HG03442 (cell line): Measurements from ENCODE around the gene DNAJC10.

ENCODE experiments used
- ATAC-seq: cut with Tn5 transposase; IDR thresholded peaks from one replicate; pipeline ENCODE4 v1.9.1; 2021; ENCODE audit warnings: mild to moderate bottlenecking, moderate library complexity; ENCODE audit not compliant: unreplicated experiment

DNAJC10 gene

DNA sequence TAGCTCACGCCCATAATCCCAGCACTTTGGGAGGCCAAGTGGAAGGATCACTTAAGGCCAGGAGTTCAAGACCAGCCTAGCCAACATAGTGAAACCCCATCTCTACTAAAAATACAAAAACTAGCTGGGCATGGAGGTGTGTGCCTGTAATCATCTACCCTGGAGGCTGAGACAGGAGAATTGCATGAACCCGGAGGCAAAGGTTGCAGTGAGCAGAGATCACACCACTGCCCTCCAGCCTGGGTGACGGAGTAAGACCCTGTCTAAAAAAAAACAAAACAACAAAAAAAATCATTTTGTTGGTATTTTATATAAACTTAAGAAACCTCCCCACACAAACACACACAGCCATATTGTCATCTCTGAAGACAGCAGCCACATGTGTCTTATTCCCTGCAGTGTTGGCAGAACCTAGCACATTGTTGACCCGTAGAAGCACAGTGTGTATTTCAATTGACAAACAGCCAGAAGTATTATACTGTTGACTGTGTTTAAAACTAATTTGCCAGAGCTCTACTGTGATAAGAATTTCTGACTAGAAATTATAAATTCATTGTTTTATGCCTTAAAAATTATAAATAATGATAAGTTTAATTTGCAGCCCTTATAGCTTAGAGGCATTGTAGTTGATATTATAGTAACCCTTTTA is 68.1 kb downstream of the DNAJC10 start:
- no peak for ATAC-seq

DNA sequence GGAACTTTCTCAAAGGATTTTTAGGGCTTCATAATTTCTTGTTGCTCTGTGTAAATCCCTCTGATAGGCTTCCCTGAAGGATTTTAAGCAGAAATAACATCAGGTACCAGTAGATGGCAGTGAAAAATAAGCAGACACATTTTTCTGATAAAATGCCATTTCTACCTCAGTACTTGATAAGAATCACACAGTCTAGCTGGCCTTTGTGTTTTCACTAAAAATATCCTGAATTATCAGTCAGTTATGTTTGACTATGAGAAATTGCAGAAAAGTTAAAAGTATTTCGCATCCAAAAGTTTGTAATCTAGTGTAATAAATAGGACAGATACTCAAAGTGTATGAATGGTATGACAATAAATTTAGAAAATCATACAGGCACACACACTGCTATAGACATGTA is 68.7 kb downstream of the DNAJC10 start:
- ATAC-seq, result no peak

DNA sequence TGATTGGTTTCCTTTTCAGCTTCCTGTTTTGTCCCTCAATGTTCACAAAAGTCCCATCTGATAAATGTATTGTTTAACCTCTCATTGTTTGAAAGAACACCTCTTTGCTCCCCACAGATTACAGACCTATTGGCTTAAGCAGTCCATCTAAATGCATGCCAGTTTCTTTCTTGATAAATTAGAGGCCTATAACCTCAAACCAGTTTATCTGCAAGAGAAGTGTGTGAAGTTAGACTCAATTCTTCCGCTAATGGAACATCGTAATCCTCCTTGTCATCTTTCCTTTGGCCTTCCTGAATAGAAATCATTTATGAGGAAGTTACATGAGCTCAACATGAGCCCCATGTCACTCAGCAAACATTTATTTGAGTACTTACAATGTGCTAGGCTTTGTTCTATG is 76.4 kb downstream of the DNAJC10 start:
- ATAC-seq, result no peak

DNA sequence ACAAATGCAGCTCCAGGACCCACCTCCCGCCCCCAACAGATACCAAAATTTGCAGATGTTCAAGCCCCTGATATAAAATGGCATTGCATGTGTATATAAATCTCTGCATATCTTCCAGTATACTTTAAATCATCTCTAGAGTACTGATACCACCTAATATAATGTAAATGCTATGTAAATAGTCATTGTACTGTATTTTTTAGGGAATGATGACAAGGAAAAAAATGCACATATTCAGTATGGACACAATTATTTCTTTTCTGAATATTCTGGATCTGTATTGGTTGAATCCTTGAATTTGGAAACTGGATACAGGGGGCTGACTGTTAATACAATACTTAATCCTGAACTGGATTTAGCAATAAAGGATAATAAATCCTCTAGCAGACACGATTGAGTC is 82.7 kb downstream of the DNAJC10 start:
- ATAC-seq, result no peak

DNA sequence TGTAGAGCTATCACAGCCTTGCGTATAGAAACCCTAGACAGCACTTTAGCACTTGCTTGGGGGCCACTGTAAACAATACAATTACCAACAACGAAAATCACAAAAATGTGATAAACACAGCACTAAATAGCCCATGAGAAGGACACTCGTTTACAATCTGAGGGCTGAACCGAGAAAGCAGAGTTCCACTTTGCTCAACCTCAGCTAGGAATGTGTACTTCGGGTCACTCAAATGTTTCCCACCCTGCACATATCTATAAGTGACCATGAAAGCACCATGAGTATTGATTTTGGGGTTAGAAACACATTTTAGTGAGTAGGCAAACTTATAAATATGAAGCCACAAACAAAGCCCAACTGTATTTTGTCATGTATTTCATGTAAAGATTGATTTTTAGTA is 88.1 kb downstream of the DNAJC10 start:
- no peak for ATAC-seq

DNA sequence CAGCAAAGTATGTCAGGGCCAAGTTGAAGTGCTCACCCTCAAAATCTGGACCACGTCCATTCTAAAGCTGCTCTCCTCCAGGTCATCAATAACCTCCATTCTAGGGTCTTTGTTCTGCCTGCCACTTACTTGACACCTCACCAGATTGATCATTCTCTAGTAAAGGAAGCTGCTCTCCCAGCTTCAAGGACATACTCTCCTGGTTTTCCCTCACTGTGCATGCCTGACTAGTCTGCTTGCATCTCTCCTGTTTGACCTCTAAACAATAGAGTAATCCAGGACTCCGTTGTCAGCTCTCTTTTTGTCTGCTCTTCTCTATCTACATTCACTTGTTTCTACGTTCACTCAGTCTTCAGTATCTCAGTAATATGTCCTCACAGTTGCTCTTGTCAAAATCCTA is 91.3 kb downstream of the DNAJC10 start:
- ATAC-seq, result no peak

DNA sequence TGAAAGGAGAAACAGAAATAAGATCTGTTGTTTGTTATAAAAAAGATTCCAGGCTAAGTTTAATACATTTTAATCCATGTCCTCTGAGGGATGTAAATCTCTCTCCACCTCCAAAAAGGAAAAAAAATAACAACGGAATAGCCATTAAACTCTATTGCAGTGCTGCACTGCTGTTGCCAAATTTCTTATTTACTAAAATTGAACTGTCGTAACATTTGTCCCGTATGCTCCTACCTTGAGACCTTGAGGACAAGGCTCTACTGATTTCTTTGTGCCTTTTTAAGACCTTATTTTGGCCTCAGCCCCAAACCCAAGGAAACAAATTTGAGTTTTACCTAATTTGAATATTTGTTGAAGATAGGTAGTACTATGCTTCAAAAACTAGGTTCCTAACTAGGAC is 94.0 kb downstream of the DNAJC10 start:
- no peak for ATAC-seq

DNA sequence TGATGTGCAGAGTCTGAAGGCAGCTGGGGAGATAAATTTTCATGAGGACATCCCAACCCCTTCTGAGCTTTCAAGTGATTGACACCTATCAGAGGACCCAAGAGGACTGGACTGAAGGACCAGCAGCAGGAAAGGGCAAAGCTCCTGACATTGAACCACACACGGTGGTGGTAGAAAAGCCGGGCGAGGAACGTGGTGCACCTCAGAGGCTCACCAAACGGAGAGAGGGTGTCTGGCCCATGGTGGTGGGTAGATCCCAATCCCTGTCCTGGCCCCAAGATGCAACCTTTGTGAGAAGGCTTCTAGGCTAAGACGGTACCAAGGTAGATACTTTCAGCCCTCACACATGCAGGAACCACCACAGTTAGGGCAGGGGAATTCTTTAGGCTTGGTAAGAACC is 98.3 kb downstream of the DNAJC10 start:
- ATAC-seq, result no peak

DNA sequence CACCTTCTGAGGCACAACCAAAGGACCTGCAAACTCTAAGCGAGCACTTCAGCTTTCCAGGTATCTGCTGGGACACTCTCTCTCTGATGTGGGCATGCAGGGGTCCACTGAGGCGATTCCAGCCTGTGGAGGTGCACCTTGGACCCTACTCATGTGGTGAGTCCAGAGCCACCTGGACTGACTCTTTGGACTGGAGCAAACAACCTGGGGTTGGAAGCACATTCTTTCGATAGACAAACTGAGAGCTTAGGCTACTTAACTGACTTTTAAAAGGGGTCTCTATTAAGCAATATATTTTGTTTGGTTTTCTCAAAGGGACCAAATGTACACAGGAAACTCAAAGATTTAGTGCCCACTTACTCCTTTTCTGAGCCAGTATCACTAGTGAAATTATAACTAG is 98.7 kb downstream of the DNAJC10 start:
- ATAC-seq, result no peak

DNA sequence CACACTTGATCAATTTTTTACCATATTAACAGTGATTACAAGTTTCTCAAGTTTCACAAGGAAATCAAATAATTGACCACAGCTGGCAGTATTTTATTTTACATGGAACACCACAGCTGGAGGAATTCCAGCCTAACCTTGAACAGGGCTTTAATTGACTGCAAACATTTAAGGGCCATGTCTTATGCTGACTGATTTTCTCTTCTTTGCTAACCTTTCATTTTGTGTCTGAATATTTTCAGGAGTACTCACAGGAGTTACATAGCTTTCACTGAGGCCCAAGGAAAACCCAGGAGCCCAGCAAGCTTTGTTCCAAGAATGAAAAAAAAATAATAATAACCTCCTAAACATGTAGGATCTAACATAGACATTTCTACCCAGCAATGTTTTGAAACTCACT is 100.8 kb downstream of the DNAJC10 start:
- no peak for ATAC-seq

DNA sequence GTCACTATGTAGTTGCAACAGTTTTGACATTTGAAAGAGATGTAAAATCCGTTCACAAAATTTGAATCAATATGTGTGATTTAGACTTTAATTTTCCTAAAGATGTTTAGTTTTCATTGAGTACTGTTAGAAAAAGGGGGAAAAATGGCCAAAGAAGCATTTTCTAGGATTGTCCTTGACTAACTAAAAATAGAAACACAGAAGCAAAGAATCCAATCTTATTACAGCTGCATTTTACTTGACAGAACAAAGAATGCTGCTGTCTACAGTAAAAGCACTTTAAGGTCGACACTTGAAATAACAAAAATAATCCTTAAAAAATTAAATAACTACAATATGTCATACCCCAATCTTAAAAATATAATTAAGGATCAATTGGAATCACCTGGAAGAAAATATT is 101.5 kb downstream of the DNAJC10 start:
- no peak for ATAC-seq

DNA sequence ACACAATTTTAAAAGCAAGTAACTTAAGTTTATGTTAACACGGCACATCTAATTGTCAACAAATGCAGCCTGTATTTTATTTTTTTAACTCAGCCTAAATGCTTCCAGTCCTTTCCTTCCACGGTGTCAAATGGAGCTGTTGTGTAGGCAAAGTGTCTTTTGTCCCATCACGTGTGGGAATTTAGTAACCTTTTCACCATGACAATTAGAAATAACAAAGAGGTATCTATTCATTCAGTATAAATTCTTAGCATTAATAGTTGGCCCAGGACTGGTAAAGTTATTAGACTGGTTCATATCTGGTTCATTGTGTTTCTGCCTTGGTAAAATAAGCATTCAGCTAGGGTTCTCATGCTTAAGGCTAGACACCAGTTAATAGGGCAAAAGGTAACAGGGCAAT is 102.4 kb downstream of the DNAJC10 start:
- ATAC-seq, result no peak

DNA sequence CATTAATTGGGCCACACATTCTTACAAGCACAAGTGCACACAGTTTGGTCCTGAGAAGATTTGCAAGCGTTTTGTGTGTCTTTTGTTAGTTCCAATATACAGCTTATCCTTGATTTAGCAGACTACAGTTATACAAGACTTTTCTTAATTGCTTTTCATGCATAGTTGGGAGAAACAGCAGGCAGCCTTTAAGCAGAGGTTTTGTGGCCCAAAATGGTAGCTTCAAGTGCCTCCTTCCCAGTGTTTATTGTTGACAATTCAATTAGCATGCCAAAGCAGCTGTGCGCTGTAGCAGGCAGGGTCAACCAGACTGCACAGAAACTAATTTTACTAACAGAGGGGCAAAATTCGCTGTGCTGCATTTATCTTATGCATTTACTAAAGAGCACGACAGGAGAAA is 102.9 kb downstream of the DNAJC10 start:
- no peak for ATAC-seq

DNA sequence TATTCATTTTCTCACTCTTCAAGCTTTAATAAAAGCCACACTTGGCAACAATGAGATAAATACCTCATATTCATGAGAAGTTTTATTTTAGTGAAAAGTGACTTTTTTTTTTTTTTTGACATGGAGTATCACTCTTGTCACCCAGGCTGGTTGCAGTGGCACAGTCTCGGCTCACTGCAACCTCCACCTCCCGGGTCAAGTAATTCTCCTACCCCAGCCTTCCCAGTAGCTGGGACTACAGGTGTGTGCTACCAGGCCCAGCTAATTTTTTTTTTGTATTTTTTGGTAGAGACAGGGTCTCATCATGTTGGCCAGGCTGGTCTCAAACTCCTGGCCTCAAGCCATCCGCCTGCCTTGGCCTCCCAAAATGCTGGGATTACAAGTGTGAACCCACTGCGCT is 103.4 kb downstream of the DNAJC10 start:
- no peak for ATAC-seq

DNA sequence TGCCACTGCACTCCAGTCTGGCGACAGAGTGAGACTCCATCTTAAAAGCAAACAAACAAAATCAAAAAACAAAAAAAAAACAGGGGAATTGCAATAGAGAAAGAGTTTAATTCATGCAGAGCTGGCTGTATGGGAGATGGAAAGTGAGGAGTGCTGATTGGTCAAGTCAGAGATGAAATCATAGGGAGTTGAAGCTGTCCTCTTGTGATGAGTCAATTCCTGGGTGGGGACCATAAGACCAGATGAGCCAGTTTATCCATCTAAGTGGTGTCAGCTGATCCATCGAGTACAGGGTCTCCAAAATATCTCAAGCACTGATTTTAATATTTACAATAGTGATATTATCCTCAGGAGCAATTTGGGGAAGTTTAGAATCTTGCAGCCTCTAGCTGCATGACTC is 105.1 kb downstream of the DNAJC10 start:
- ATAC-seq, result no peak

DNA sequence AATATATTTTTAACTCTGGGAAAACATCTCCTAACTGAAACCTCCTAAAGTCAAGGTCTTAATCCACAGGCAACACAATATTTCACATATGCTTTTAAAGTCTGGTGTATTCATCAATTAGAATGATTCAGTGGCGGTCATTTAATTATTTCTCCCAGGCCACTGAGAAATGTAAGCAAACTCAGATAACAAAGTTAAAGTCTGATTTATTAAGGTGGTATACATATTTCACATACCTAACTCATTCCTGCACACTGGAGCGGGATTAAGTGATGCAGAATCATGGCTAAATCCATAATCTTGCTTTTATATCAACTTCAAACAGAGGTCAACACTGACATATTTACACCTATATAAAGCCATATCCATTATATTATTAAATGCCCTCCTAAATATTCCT is 106.7 kb downstream of the DNAJC10 start:
- ATAC-seq, result no peak

DNA sequence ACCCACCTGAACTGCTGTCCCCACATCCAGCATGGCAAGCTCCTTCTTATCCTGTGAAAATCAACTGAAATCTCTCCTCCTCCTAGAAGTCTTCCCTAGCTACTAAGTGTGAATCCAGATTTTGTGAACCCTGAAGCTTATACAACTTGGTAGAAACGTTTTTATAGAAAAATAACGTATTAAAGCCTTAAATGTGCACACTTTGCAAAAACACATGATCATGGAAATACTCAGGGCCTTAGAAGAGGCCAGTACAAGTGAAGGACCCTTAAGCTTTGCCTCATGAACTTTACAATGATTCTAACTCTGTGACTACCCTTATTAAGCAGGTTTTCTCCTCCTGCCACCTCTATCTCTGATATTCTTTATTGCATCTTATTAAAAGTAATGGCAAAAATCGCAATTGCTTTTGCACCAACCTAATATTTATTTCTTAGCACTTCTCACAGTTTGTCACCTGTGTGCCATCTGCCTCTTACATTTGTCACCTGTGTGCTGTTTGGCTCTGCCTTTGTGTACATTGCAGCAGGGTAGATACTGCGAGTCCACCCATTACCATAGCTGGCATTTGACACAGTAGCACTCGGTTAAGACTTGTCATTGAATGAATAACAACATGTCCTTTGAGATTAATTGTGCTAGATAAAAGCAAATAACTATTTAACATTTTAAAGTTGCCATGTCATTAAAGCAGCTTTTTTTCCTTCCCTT is 108.2 kb downstream of the DNAJC10 start:
- no peak for ATAC-seq

DNA sequence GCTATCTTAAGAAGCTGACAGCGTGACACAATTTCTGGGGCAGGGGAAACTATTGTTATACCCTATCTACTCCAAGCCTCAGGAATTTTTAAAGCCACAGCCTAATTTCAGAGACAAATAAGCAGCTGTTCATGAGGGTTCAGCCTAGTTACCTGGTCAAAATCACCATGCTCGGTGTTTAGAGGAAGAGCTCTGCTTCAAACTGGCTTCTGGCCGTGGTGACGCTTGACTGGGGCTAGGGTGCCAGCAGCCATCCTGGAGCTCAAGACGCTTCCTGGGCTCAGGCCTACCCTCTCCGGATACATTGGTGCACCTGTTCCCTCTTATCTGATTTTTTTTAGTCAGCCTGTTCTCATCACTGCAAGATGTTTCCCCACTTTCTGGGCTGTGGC is 108.7 kb downstream of the DNAJC10 start:
- no peak for ATAC-seq

DNA sequence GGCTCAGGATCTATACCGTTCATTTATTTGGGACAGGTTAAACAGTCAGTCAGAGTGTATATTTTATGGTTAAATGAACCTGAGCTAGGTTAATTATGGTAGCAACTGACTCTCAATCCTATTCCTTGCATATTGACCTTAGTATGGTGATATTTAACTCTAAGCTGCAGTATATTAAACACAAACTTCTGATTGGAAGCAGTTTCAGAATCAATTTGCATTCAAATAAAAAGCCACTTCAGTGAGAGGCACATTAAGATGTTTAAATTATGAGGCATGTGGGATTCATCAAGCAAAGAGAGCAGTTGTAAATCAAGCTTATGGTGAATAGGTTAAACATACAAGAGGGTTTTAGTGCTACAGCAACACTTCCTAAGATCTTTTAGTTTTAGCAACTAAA is 110.0 kb downstream of the DNAJC10 start:
- ATAC-seq, result no peak

DNA sequence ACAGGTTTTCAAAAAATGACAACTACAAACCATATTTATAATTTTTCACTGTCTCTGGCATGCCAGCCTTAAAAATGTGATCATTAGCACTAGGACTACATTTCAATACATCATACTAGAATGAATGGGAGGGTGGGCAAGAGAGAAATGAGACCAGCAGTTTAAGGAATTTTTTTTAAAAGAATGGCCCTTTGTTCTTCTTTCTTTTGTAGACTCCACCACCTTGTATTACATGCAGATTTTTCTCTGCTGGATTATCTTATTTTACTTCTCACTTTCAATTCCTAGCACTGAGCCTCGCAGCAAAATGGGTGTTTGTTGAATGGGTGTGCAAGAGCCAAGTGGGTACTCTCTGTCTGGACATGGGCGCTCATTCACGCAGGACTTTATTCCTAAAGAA is 110.4 kb downstream of the DNAJC10 start:
- no peak for ATAC-seq

DNA sequence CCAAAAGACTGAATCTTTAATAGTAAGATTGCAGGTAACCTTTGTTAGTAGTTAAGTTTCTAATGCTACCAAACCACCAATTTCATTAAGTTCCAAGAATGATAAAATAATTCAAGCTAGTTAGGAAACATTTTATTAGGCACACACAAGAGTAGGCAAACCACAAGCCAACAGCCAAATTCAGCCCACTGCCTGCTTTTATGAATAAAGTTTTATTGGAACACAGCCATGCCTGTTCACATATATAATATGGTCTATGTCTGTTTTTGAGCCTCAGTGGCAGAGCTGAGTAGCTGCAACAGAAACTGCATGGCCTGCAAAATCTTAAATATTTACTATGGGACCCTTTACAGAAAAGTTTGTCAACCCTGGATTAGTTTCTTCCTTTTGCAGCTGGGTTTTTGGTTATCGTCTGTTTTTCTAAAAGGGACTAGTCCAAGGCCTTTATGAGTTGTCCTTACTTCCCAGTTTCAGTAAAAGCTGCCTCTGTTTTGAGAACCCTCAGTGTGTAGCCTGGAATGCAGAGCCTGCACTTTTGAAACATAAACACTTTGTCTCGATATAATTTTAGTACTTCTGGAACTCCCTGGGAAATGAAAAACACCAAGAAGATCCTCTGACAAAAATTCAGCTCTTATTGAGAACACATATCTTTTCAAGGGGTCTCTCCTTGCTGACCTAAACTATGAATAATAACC is 111.3 kb downstream of the DNAJC10 start:
- ATAC-seq, result no peak

DNA sequence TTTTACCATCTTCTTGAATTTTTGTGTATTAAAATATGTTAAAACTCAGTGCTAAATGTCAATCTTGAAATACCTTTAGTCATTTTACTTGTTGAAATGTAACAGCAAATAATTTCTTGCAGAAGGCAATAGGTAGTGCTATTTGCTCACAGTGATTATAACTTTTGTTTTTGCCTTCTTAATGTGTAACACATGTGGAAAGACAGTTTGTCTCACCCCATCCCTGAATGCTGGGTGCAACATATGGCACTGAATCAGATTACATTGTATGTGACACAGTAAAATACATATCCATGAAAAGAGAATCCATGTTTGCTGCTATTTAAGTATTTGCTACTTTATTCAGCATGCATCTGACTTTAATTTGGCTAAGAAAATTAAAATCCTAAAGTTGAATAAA is 115.0 kb downstream of the DNAJC10 start:
- ATAC-seq, result no peak
